Fibroblast of villous mesenchyme (primary cell): Measurements from ENCODE around the gene CCDC14. TPM values are rescaled to one million over a fixed set of nuclear protein-coding genes. Genes with fewer than 3 reads are reported as not detected.

ENCODE experiments used
- DNase-seq: peaks from one replicate; pipeline ENCODE4 v3.0.0-alpha.2; 2010; ENCODE audit warnings: low read depth
- H3K4me3 ChIP-seq: 2 replicates; pipeline ENCODE4 v1.5.1; 2011; ENCODE audit warnings: low read depth, mild to moderate bottlenecking, low read length
- CTCF ChIP-seq: IDR thresholded peaks from 2 replicates; pipeline ENCODE4 v1.5.1; 2012; ENCODE audit warnings: low read depth, mild to moderate bottlenecking, low read length; ENCODE audit not compliant: insufficient read depth
- total RNA-seq: library from RNA; depleted of rRNA; stranded (reverse); fragments of >200 nt; gene quantifications from 2 replicates; pipeline ENCODE4 v1.2.3, GENCODE V29; 2012

CCDC14 gene
- total RNA-seq, 1 donor = 130 TPM

GRCh38 chr3:123935830-123936229, 25.2 kb downstream of the CCDC14 start:
- H3K4me3 ChIP-seq = no peak overlapping the region
- no peak for DNase-seq
- TF ChIP-seq CTCF = no peak

- DNase-seq = no peak
- no peak overlapping the region for H3K4me3 ChIP-seq
- no peak for TF ChIP-seq CTCF
Observed at GRCh38 chr3:123934250-123934649, 26.8 kb downstream of the CCDC14 start.

- TF ChIP-seq CTCF = no peak
- H3K4me3 ChIP-seq = no peak overlapping the region
- no peak for DNase-seq
Observed at GRCh38 chr3:123930445-123930844, 30.6 kb downstream of the CCDC14 start.

- TF ChIP-seq CTCF = no peak
- no peak for DNase-seq
- no peak overlapping the region for H3K4me3 ChIP-seq
Observed at GRCh38 chr3:123929325-123929724, 31.7 kb downstream of the CCDC14 start.

GRCh38 chr3:123926396-123926795, 34.6 kb downstream of the CCDC14 start:
- DNase-seq = no peak
- H3K4me3 ChIP-seq = no peak overlapping the region
- no peak for TF ChIP-seq CTCF

- H3K4me3 ChIP-seq = no peak overlapping the region
- TF ChIP-seq CTCF = no peak
- no peak for DNase-seq
Observed at GRCh38 chr3:123920868-123921267, 40.2 kb downstream of the CCDC14 start.

GRCh38 chr3:123920383-123920782, 40.6 kb downstream of the CCDC14 start:
- TF ChIP-seq CTCF = no peak
- peak; percentile 3 for DNase-seq

More at GRCh38 chr3:123920383-123920782, 40.6 kb downstream of the CCDC14 start:
- H3K4me3 ChIP-seq = no peak overlapping the region
